ENCODE results near the gene KCTD2.

KCTD2 gene

GRCh38 chr17:75077072-75077495 is 30.1 kb downstream of the KCTD2 start:
- no peak for DNase-seq (ENCODE audit: low read depth, low spot score)

DNA sequence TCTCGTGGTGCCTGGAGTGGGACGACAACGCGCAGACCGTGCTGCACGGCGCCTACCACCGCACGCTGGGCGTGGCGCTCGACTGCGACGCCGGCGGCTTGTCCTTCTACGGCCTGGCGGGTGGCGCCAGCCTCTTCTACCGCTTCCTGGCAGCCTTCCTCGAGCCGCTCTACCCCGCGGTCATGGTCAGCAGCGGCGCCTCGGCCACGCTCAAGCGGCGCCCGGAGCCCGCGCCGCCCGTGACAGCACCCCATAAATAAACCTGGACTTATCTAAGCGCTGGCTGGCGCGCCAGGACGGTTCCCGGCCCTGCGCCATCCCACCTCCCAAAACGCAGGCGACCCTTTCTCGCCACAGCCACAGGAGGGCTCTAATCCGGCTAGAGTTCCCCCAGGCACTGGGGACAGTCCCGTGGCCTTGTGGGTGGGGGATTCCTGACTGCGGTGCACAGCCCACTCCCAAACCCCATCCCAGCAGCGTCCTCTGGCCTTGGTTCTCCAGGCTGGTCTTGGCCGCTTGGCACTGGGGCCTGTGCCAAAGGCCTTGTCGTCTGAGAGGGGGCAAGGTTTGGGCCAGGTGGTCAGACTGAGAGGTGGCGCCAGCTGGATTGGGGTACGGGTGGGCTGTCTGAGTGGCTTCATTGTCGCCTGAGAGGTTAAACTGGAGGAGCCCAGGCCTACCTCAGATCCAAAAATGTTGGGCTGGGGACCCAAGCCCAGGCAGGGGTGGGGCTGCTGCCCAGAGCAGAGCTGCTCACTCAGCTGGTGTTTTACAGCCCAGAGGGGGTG is 30.7 kb downstream of the KCTD2 start:
- DNase-seq (ENCODE audit: low read depth, low spot score): no peak

DNA sequence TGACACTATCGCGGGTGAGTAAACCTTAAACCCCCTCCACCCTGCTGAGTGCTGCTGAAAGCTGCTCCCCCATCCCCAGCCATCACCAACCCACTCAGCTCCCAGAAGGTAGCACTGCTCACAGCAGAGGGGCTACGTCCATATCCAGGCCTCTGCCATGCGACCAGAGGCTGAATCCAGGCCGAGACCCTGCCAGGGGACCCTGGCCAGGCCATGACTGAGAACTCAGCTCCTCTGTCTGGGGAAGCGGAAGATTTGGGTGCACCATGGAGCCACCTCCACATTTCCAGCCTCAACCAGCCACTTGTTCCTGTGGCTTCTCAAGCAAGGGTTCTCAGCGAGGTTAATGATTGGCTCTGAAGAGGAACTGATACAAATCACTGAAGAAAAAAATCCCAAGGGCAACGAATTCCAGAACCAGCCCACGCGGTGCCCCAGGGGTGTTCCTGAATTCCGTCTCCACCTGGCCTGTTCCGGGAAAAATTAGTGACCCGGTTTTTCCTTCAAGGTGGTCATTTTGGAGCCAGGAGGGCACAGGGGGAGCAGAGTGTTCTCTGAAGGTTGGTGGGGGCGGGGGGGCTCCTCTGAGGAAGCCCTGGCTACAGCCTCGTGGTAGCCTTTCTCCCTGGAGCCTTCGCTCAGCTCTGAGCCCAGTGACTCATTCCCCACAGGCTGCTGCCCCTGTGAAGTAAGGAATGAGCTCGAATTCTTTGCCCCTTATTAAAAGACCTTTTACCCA is 31.4 kb downstream of the KCTD2 start:
- no peak for DNase-seq (ENCODE audit: low read depth, low spot score)

- no peak for DNase-seq (ENCODE audit: low read depth, low spot score)
These were observed 32.0 kb downstream of the KCTD2 start for GRCh38 chr17:75079023-75079373.

GRCh38 chr17:75081611-75082540 is 34.9 kb downstream of the KCTD2 start:
- no peak for DNase-seq (ENCODE audit: low read depth, low spot score)

DNA sequence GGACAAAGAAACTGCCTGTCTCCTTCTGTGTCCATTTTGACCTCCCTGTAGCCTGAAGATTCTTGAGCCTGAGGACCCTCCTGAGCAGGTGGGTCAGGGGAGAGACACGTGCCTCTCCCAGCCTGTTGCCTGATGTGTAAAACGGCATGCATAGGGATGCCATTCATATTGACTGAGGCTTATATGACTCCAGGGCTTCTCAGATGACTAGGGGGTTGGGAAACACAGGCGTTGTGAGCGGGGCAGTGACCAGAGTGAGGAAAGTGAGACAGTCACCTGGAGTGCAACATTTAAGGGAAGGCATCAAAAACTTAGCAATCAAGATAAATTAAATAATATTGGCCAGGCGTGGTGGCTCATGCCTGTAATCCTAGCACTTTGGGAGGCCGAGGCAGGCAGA is 35.7 kb downstream of the KCTD2 start:
- no peak for DNase-seq (ENCODE audit: low read depth, low spot score)

GRCh38 chr17:75084039-75084660 is 37.1 kb downstream of the KCTD2 start:
- DNase-seq (ENCODE audit: low read depth, low spot score): no peak

GRCh38 chr17:75086496-75087181 is 39.6 kb downstream of the KCTD2 start:
- DNase-seq (ENCODE audit: low read depth, low spot score): no peak

DNA sequence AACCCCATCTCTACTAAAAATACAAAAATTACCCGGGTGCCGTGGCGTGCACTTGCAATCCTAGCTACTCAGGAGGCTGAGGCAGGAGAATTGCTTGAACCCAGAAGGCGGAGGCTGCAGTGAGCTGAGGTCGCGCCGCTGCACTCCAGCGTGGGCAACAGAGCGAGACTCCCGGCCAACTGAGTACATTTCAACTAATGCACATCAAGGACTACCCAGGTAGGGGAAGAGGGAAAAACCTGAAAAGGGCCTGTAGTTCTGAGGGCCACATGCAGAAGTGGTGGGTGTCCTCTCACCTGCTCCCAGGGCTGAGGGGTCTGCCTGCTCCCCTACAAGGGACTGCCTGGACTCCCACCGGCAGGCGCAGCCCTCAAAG is 40.1 kb downstream of the KCTD2 start:
- DNase-seq (ENCODE audit: low read depth, low spot score): no peak

GRCh38 chr17:75087558-75088453 is 40.8 kb downstream of the KCTD2 start, which contains the start of gene SLC16A5:
Gene SLC16A5, plus strand, starts transcription at chr17:75087954. Its CDS starts 5,683 bp downstream, at chr17:75093637.
- DNase-seq (ENCODE audit: low read depth, low spot score): no peak

DNA sequence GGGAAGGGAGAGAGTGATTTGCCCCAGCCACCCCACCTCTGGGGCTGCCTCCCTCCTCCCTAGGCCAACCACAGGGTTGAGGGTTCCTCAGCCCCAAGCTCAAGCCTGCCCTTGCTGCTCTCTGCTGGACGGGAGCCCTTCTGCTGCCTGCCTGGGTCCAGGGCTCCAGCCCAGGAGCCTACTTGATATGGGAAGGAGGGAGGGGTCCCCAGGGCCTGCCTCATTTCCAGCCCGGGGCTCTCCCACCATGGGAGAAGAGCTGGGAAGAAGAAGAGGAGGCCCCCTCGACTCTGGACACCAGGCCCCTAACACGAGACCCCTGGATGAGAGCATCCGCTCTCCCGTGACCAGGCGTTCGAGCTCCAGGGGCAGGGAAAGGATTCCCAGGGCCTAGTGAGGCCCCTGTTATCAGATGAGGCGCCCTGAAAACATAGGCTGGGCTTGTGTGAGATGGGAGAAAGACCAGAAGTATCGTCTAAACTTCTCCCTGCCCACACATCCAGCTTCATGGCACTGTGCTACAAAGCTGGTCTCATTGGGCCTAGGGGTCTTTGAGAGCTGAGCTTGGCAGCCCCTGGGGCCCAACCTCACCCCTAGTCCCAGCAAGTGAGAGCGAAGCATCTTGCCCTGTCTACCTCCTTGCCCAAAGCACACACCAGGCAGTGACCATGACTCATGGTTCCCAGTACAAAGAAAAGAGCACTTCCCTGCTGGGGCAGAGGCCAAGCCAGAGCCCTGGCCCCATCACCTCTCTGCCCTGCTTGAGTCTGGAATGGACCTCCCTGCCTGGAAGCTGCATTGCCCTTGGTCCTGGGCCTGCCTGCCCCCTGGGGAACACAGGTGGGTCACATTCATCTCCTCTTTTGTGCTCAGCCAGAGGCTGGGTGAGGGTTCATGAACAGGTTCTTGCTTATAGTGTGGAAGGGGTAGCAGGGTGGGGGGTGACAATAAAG is 41.7 kb downstream of the KCTD2 start:
- no peak for DNase-seq (ENCODE audit: low read depth, low spot score)

DNA sequence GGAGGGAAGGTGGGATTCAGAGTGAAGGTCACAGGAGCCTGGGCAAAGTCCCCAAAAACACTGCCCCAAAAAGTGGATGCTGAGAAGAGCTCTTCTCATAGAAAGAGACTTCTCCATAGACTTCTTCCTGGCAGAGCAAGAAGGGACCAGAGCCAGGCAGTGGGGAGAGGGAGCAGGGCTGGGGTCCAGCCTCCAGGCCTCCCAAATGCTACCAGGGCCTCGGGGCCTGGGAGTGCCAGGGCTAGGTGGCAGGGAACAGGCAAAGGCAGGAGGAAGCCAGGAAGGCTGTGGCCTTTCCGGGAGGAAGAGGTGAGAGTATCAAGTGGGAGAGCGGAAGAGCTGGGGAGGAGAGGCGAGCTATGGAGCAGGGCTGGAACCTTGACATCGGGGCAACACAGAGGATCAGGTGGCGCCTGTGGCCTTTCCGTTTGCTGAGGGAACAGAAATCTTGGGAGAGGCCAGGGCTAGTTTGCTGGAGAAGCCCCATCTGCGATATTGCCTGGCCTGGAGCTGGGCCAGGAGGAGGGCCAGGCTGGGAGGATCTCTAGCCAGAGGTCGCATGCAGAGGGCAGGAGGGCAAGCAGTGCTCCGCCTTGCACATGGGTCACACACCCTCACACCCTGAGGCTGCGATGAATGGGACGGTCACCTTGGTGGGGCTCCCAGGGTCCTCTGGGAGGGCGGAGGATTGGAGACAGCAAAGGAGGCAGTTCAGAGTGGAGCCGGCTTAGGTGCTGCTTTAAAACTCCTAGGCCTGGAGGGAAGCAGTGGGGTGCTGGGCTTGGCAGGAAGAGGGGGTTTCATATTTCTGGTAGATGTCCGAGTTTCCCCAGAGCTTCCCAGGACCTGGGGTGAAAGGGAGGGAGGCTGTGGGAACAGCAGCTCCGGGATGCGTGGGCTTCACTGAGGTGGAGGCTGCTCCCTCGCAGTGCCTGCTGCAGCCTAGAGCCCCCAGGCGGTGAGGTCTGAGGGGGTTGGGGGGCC is 44.1 kb downstream of the KCTD2 start:
- no peak for DNase-seq (ENCODE audit: low read depth, low spot score)

DNA sequence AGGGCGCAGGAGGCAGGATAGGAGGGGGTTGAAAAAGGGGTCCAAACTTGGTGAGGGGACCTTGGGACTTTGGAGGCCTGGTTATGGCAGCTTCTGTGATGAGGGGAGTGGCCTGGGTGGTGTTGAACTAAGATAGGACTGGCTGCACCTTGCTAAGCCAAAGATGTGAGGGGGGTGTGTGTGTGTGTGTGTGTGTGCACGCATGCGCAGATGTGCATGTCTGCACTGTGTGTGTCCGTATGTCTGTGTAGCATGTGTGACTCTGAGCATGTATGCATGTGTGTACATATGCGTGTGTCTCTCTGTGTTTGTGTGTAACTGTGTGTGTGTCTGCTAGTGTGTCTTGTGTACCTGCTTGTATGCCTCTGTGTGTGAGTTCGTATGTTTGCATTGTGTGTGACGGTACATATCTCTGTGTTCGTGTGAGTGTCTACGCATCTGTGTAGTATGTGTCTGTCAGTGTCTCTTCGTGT is 44.9 kb downstream of the KCTD2 start:
- DNase-seq (ENCODE audit: low read depth, low spot score): no peak

DNA sequence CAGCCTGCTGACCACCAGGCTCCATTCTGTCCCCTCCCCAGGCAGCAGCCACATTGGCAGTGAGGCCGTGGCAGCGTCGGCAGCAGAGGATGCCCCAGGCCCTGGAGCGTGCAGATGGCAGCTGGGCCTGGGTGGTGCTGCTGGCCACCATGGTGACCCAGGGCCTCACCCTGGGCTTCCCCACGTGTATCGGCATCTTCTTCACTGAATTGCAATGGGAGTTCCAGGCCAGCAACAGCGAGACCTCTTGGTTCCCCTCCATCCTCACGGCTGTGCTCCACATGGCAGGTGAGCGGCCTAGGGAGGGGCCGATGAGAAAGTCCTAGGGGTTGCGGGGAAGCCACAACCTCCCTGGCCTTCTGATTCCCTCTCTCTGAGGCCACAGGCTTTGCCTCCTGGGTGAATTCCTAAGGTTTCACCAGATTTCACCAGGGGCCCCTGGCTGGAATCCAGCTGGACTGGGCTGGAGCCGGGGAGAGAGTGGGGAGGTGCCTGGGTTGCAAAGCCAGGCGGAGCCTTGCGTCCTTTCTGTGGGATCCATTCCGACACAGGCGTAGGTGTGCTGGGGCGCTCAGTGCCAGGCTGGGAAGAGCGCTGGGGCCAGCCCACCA is 46.6 kb downstream of the KCTD2 start:
- no peak for DNase-seq (ENCODE audit: low read depth, low spot score)

- no peak for DNase-seq (ENCODE audit: low read depth, low spot score)
These were observed 47.9 kb downstream of the KCTD2 start for GRCh38 chr17:75094871-75095399.

DNA sequence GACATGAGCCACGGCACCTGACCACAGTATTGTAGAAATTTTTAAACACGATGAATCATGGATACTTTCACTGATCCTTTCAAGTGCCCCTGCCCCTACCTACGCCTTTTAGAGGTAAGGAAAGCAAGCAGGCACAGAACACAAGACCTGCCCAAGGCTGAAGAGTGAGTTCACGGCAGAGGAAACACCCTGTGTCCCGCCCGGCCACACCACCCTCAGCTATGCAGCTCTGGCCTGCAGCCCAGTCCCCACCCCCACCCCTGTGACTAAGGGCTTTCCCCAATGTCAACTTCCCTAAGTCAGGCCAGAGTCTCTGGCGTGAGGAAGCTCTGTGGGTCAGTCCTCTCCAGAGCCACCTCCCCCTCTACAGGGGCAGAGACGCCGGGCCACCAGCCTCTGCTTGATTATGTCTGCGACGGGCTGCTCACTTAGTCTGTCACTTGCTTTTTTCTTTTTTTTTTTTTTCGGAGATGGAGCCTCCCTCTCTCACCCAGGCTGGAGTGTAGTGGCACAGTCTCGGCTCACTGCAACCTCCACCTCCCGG is 49.1 kb downstream of the KCTD2 start:
- no peak for DNase-seq (ENCODE audit: low read depth, low spot score)
